Activated T-cell treated with anti-CD3 and anti-CD28 coated beads for 48 hours (primary cell): ENCODE measurements around the gene ZC3H18.

Experiments
- DNase-seq: peaks from one replicate; pipeline ENCODE4 v3.0.0-alpha.2; 2020; ENCODE audit warnings: low read depth

The ZC3H18 gene

GRCh38 chr16:88549671-88550245 is 20.4 kb upstream of the ZC3H18 start:
- no peak for DNase-seq

- no peak for DNase-seq
Observed at GRCh38 chr16:88550246-88550661, 19.9 kb upstream of the ZC3H18 start.

GRCh38 chr16:88552166-88552565 is 18.0 kb upstream of the ZC3H18 start:
- DNase-seq = no peak

- DNase-seq = no peak
Observed at GRCh38 chr16:88552815-88553214, 17.4 kb upstream of the ZC3H18 start.

- DNase-seq = no peak
Observed at GRCh38 chr16:88553739-88554138, 16.5 kb upstream of the ZC3H18 start.

- no peak for DNase-seq
Observed at GRCh38 chr16:88554711-88555264, 15.4 kb upstream of the ZC3H18 start.

GRCh38 chr16:88556294-88556988 is 13.8 kb upstream of the ZC3H18 start:
- DNase-seq = no peak

- DNase-seq = no peak
Observed at GRCh38 chr16:88558457-88559442, 11.5 kb upstream of the ZC3H18 start.

GRCh38 chr16:88560714-88561484 is 9.3 kb upstream of the ZC3H18 start:
- no peak for DNase-seq

- DNase-seq = no peak
Observed at GRCh38 chr16:88561485-88562359, 8.5 kb upstream of the ZC3H18 start.

GRCh38 chr16:88566158-88566557 is 4.0 kb upstream of the ZC3H18 start:
- DNase-seq = peak; percentile 78

GRCh38 chr16:88568710-88569613 is 1.2 kb upstream of the ZC3H18 start:
- no peak for DNase-seq

GRCh38 chr16:88569614-88569984 is 604 bp upstream of the ZC3H18 start:
- DNase-seq = no peak

GRCh38 chr16:88570691-88571092 is 489 bp downstream of the ZC3H18 start:
- peak; percentile 37 for DNase-seq

GRCh38 chr16:88575251-88575650 is 5.0 kb downstream of the ZC3H18 start:
- no peak for DNase-seq

GRCh38 chr16:88576307-88576706 is 6.1 kb downstream of the ZC3H18 start:
- no peak for DNase-seq

- no peak for DNase-seq
Observed at GRCh38 chr16:88577166-88577565, 7.0 kb downstream of the ZC3H18 start.

- no peak for DNase-seq
Observed at GRCh38 chr16:88578446-88579313, 8.5 kb downstream of the ZC3H18 start.

- DNase-seq = no peak
Observed at GRCh38 chr16:88580371-88580770, 10.2 kb downstream of the ZC3H18 start.
